Neuronal stem cell (in vitro differentiated cells): ENCODE measurements around the gene RPS2. TPM values are rescaled to one million over a fixed set of nuclear protein-coding genes. Genes with fewer than 3 reads are reported as not detected.
A peak's percentile ranks its signal among the peaks of the same experiment; 100 is the strongest.
"Not testable (repeated sequence)": the region's sequence is repeated elsewhere in the genome, so short reads cannot be mapped to it uniquely, and the experiment has no call there.

Experiments used
- DNase-seq: peaks from one replicate; pipeline ENCODE4 v3.0.0-alpha.2; 2013; ENCODE audit warnings: low spot score
- H2AFZ ChIP-seq: one replicate; pipeline ENCODE4 v1.6.1; 2013; ENCODE audit warnings: mild to moderate bottlenecking, low read length, inconsistent platforms
- H2AK5ac ChIP-seq: 2 replicates; pipeline ENCODE4 v1.6.1; 2013; ENCODE audit warnings: low read depth, mild to moderate bottlenecking, inconsistent platforms, low read length, moderate library complexity, mixed read lengths
- H2BK120ac ChIP-seq: 2 replicates; pipeline ENCODE4 v1.6.1; 2013; ENCODE audit warnings: low read depth, mild to moderate bottlenecking, inconsistent platforms, low read length, moderate library complexity, mixed read lengths
- H2BK12ac ChIP-seq: one replicate; pipeline ENCODE4 v1.6.1; 2013; ENCODE audit warnings: low read length, inconsistent platforms
- H2BK15ac ChIP-seq: 2 replicates; pipeline ENCODE4 v1.6.1; 2013; ENCODE audit warnings: mild to moderate bottlenecking, low read length, inconsistent platforms, mixed read lengths
- H2BK5ac ChIP-seq: one replicate; pipeline ENCODE4 v1.6.1; 2013; ENCODE audit warnings: inconsistent platforms, mild to moderate bottlenecking, low read length, moderate library complexity
- H3K14ac ChIP-seq: one replicate; pipeline ENCODE4 v1.6.1; 2013; ENCODE audit warnings: low read length, inconsistent platforms
- H3K18ac ChIP-seq: 2 replicates; pipeline ENCODE4 v1.6.1; 2013; ENCODE audit warnings: low read length, inconsistent platforms
- H3K23ac ChIP-seq: 2 replicates; pipeline ENCODE4 v1.6.1; 2013; ENCODE audit warnings: low read depth, mild to moderate bottlenecking, mixed read lengths, low read length, inconsistent platforms; ENCODE audit not compliant: poor library complexity
- H3K27ac ChIP-seq: replicated peaks from 3 replicates; pipeline ENCODE4 v1.5.1; 2013; ENCODE audit warnings: low read length, inconsistent platforms
- H3K27me3 ChIP-seq, 3 experiments: 2 replicates each; pipeline ENCODE4 v1.6.1; 2013; ENCODE audit warnings: low read length in 3 of 3, mild to moderate bottlenecking in 2 of 3, inconsistent platforms in 1 of 3, low read depth in 1 of 3, mixed read lengths in 1 of 3, moderate library complexity in 1 of 3; ENCODE audit not compliant: control insufficient read depth in 3 of 3, insufficient read depth in 3 of 3
- H3K36me3 ChIP-seq, 2 donors: replicated peaks in 1 of 2; 2 replicates each; pipeline ENCODE4 v1.6.1; 2013; ENCODE audit warnings: low read length in 2 of 2; ENCODE audit not compliant: control insufficient read depth in 2 of 2, insufficient read depth in 2 of 2
- H3K4ac ChIP-seq: 2 replicates; pipeline ENCODE4 v1.6.1; 2013; ENCODE audit warnings: inconsistent platforms, mild to moderate bottlenecking, low read length, moderate library complexity
- H3K4me1 ChIP-seq, 2 donors: 1 replicate in 1 of 2; 2 replicates in 1 of 2; pipeline ENCODE4 v1.6.1; 2013; ENCODE audit warnings: low read length in 2 of 2, low read depth in 1 of 2; ENCODE audit not compliant: control insufficient read depth in 2 of 2, insufficient read depth in 1 of 2
- H3K4me2 ChIP-seq: one replicate; pipeline ENCODE4 v1.6.1; 2013; ENCODE audit warnings: mild to moderate bottlenecking, low read length, inconsistent platforms; ENCODE audit not compliant: insufficient read depth, poor library complexity, severe bottlenecking
- H3K4me3 ChIP-seq, 2 donors: 2 replicates each; pipeline ENCODE4 v1.5.1; 2013; ENCODE audit warnings: low read length in 2 of 2, mild to moderate bottlenecking in 2 of 2, inconsistent platforms in 1 of 2, moderate library complexity in 1 of 2
- H3K79me1 ChIP-seq: one replicate; pipeline ENCODE4 v1.6.1; 2013; ENCODE audit warnings: low read depth, mild to moderate bottlenecking, inconsistent platforms, low read length, moderate library complexity
- H3K9ac ChIP-seq: one replicate; pipeline ENCODE4 v1.6.1; 2013; ENCODE audit warnings: mild to moderate bottlenecking, low read depth, low read length, inconsistent platforms; ENCODE audit not compliant: poor library complexity
- H3K9me3 ChIP-seq, 2 donors: replicated peaks in 1 of 2; 2 replicates each; pipeline versions ENCODE3 to v1.6.1; 2013; ENCODE audit warnings: low read length in 2 of 2, mild to moderate bottlenecking in 2 of 2, inconsistent platforms in 1 of 2, low read depth in 1 of 2, mixed read lengths in 1 of 2, moderate library complexity in 1 of 2; ENCODE audit not compliant: control insufficient read depth in 2 of 2, insufficient read depth in 1 of 2
- H4K8ac ChIP-seq: one replicate; pipeline ENCODE4 v1.6.1; 2013; ENCODE audit warnings: low read depth, mild to moderate bottlenecking, inconsistent platforms, low read length, moderate library complexity
- H4K91ac ChIP-seq: one replicate; pipeline ENCODE4 v1.6.1; 2013; ENCODE audit warnings: low read length, low read depth, mild to moderate bottlenecking, inconsistent platforms; ENCODE audit not compliant: poor library complexity
- WGBS, 2 donors: extraction: QIAGEN DNeasy Blood & Tissue Kit; methylation state at CpG; one replicate each; pipeline ENCODE4 v1.1.7; 2013; ENCODE audit warnings: missing lambda C conversion rate in 2 of 2, mixed read lengths in 1 of 2; ENCODE audit not compliant: insufficient read length in 2 of 2, insufficient replicate concordance in 1 of 2; ENCODE audit errors: extremely low coverage in 2 of 2; 5-methylcytosine and 5-hydroxymethylcytosine counted together
- polyA plus RNA-seq, 2 experiments: library from polyadenylated mRNA; stranded (reverse); fragments of 200-250 nt; gene quantifications; one replicate each; pipeline ENCODE4 v1.2.3, GENCODE V29; 2013

The RPS2 gene
- polyA plus RNA-seq (2013, experiment 1 of 2), result 7,109 TPM
- 6,979 TPM for polyA plus RNA-seq (2013, experiment 2 of 2)

GRCh38 chr16:1964506-1965395 lies at the start of gene RPS2:
Gene RPS2, minus strand, starts transcription at chr16:1964826. Its CDS starts 201 bp downstream, at chr16:1964625.
- Histone ChIP-seq H3K27me3 (no peaks in the 10 kb centered on the region), H3K36me3 (peaks cover 18 to 36% of the 10 kb centered on the region in 2 donors), H2AK5ac (peak within 1 kb of the TSS; percentile 98), H3K9me3 (no peaks in the 10 kb centered on the region), H3K23ac (peak within 1 kb of the TSS; percentile 98), H2BK5ac (peak within 1 kb of the TSS; percentile 88), H3K9ac (peak within 1 kb of the TSS; percentile 94), H3K18ac (peak within 1 kb of the TSS; percentile 94), H2AFZ (peak within 1 kb of the TSS; percentile 90), H3K79me1 (peaks cover 14% of the 10 kb centered on the region), H2BK12ac (no peak within 1 kb of the TSS), H4K91ac (no peak within 1 kb of the TSS), H3K27ac (peak within 1 kb of the TSS; percentile 58), H3K14ac (no peak within 1 kb of the TSS), H3K4me3 (peak within 1 kb of the TSS; percentile 87 to 96), H3K4ac (peak within 1 kb of the TSS; percentile 44), H4K8ac (no peak within 1 kb of the TSS), H2BK120ac (peak within 1 kb of the TSS; percentile 64), H3K4me2 (peak within 1 kb of the TSS; percentile 88), H2BK15ac (peak within 1 kb of the TSS; percentile 9), H3K4me1 (peaks cover 14 to 15% of the 10 kb centered on the region in 2 donors)
- peak; percentile 97 for DNase-seq
- no CpG with 5 or more reads among the region's 97 CpGs for WGBS, 2 donors

- no peaks in the 10 kb centered on the region for H3K36me3 ChIP-seq
- H2BK15ac ChIP-seq, result no peak overlapping the region
- no peak overlapping the region for H3K23ac ChIP-seq
- no peak overlapping the region for H3K4me3 ChIP-seq
- no peak overlapping the region for H2BK5ac ChIP-seq
- H3K4ac ChIP-seq, result no peak overlapping the region
- peaks cover 4% of the 10 kb centered on the region for H3K79me1 ChIP-seq
- no peak overlapping the region for H3K27ac ChIP-seq
- H3K4me2 ChIP-seq, result no peak overlapping the region
- H3K9ac ChIP-seq, result no peak overlapping the region
- no CpG with 5 or more reads among the region's 15 CpGs for WGBS, 2 donors
- H3K9me3 ChIP-seq, result no peaks in the 10 kb centered on the region
- peaks cover 9 to 12% of the 10 kb centered on the region in 2 donors for H3K4me1 ChIP-seq
- no peak overlapping the region for H3K18ac ChIP-seq
- H2BK12ac ChIP-seq, result no peak overlapping the region
- no peak overlapping the region for H4K91ac ChIP-seq
- no peak overlapping the region for H4K8ac ChIP-seq
- H2AK5ac ChIP-seq, result no peak overlapping the region
- H2AFZ ChIP-seq, result no peak overlapping the region
- H2BK120ac ChIP-seq, result no peak overlapping the region
- DNase-seq, result no peak
- H3K27me3 ChIP-seq, result peaks cover 0 to 6% (median 4%) of the 10 kb centered on the region in 3 experiments
- H3K14ac ChIP-seq, result no peak overlapping the region
These were observed 48.9 kb upstream of the RPS2 start for GRCh38 chr16:2013527-2013926.

GRCh38 chr16:2011726-2012125 lies 47.1 kb upstream of the RPS2 start:
- H3K27ac ChIP-seq, H4K91ac ChIP-seq: not testable (repeated sequence)
- H3K4me1 ChIP-seq, result peaks cover 17 to 22% of the 10 kb centered on the region in 2 donors

More at GRCh38 chr16:2011726-2012125, 47.1 kb upstream of the RPS2 start:
- H3K23ac ChIP-seq, H3K4me2 ChIP-seq, H2BK120ac ChIP-seq, H2BK15ac ChIP-seq, H3K4ac ChIP-seq, H3K18ac ChIP-seq, H3K14ac ChIP-seq, H2AFZ ChIP-seq, H2AK5ac ChIP-seq, H4K8ac ChIP-seq, H2BK5ac ChIP-seq, H2BK12ac ChIP-seq, H3K9ac ChIP-seq, DNase-seq, H3K4me3 ChIP-seq, H3K9me3 ChIP-seq, H3K27me3 ChIP-seq: not testable (repeated sequence)
- Histone ChIP-seq H3K79me1 (peaks cover 19% of the 10 kb centered on the region), H3K36me3 (peaks cover 8 to 13% of the 10 kb centered on the region in 2 donors)
- WGBS, 2 donors, result no CpG with 5 or more reads among the region's 9 CpGs
